Vagina (tissue), 2 donors: ENCODE measurements around the gene FAM111A.

Experiments used
- CTCF ChIP-seq, 3 experiments: fragments of 450-650 bp in 2 of 3; fragments of 200-600 bp in 1 of 3; sonication (generic) in 1 of 3; IDR thresholded peaks; one replicate each; pipeline ENCODE4 v1.5.1; 2017 to 2019; ENCODE audit warnings: antibody characterized with exemption in 3 of 3, mild to moderate bottlenecking in 2 of 3, moderate library complexity in 2 of 3
- POLR2A ChIP-seq, 2 donors: fragments of 450-650 bp; IDR thresholded peaks; one replicate each; pipeline ENCODE4 v1.6.1; 2017; ENCODE audit warnings: antibody characterized with exemption in 2 of 2, mild to moderate bottlenecking in 2 of 2, moderate library complexity in 2 of 2
- POLR2AphosphoS5 ChIP-seq, 2 donors: sonication (generic); formaldehyde crosslinking; IDR thresholded peaks; one replicate each; pipeline ENCODE4 v1.9.0; 2017; ENCODE audit warnings: antibody characterized with exemption in 2 of 2, mild to moderate bottlenecking in 2 of 2, low read depth in 1 of 2; ENCODE audit not compliant: insufficient read depth in 1 of 2

- TF ChIP-seq CTCF (IDR thresholded peaks at IDR 0.05) (no peak), POLR2A (IDR thresholded peaks at IDR 0.05) (no peak), POLR2AphosphoS5 (IDR thresholded peaks at IDR 0.05; ENCODE audit: insufficient read depth in 1 of 2, low read depth in 1 of 2) (no peak)
Measured at GRCh38 chr11:59144096-59144495, 1.4 kb downstream of the FAM111A start.
